IMR-90 (cell line): ENCODE measurements around the gene ABCA2. TPM values are rescaled to one million over a fixed set of nuclear protein-coding genes. Genes with fewer than 3 reads are reported as not detected.
A peak's percentile ranks its signal among the peaks of the same experiment; 100 is the strongest.

Source experiments
- ATAC-seq: fragments of 200-7000 bp; cut with Tn5 transposase; 2 replicates; pipeline ENCODE4 v1.9.1; 2020; ENCODE audit warnings: low read depth, mild to moderate bottlenecking, moderate library complexity
- BruUV-seq: library from RNA; stranded (reverse); fragments of 400-500 nt; replicated peaks from 2 replicates; lab custom pipeline; 2021; lab: Mats Ljungman, UMichigan
- CTCF ChIA-PET: fragments of 300-600 bp; formaldehyde crosslinking; extraction: SDS; loops from one replicate; lab custom pipeline; 2021; ENCODE audit warnings: antibody characterized with exemption; lab: Yijun Ruan, JAX
- POLR2A ChIA-PET: fragments of 300-600 bp; sonication (Branson Sonifier 250); formaldehyde crosslinking; loops from one replicate; lab custom pipeline; 2022; ENCODE audit warnings: antibody characterized with exemption; ENCODE audit not compliant: unreplicated experiment; lab: Charles Lee
- DNase-seq: peaks from one replicate; pipeline ENCODE4 v3.0.0; 2013
- H2AFZ ChIP-seq: replicated peaks from 2 replicates; pipeline ENCODE3; 2013; ENCODE audit warnings: low read length, mild to moderate bottlenecking; ENCODE audit not compliant: poor library complexity
- H2AK5ac ChIP-seq: 2 replicates; pipeline ENCODE4 v1.6.1; 2013; ENCODE audit warnings: low read depth, low read length, inconsistent platforms
- H2AK9ac ChIP-seq: replicated peaks from 2 replicates; pipeline ENCODE3; 2013; ENCODE audit warnings: mild to moderate bottlenecking, low read depth, low read length, moderate library complexity; ENCODE audit not compliant: poor library complexity
- H2BK120ac ChIP-seq: 2 replicates; pipeline ENCODE4 v1.6.1; 2013; ENCODE audit warnings: low read depth, low read length, inconsistent platforms
- H2BK15ac ChIP-seq: 3 replicates; pipeline ENCODE4 v1.6.1; 2013; ENCODE audit warnings: low read depth, low read length, inconsistent platforms
- H2BK20ac ChIP-seq: 2 replicates; pipeline ENCODE4 v1.6.1; 2013; ENCODE audit warnings: low read depth, mild to moderate bottlenecking, inconsistent platforms, low read length, moderate library complexity
- H2BK5ac ChIP-seq: 2 replicates; pipeline ENCODE4 v1.6.1; 2013; ENCODE audit warnings: mild to moderate bottlenecking, low read depth, low read length, inconsistent platforms; ENCODE audit not compliant: poor library complexity, severe bottlenecking
- H3K14ac ChIP-seq: replicated peaks from 2 replicates; pipeline ENCODE4 v1.6.1; 2013; ENCODE audit warnings: low read depth, low read length, inconsistent platforms
- H3K18ac ChIP-seq: 2 replicates; pipeline ENCODE4 v1.6.1; 2013; ENCODE audit warnings: low read depth, low read length, control low read depth
- H3K23ac ChIP-seq: 2 replicates; pipeline ENCODE4 v1.6.1; 2013; ENCODE audit warnings: low read depth, low read length, inconsistent platforms
- H3K27ac ChIP-seq: 2 replicates; pipeline ENCODE4 v1.5.1; 2013; ENCODE audit warnings: mild to moderate bottlenecking, control low read depth, low read length; ENCODE audit not compliant: insufficient read depth
- H3K27me3 ChIP-seq: 2 replicates; pipeline ENCODE4 v1.6.1; 2013; ENCODE audit warnings: low read length; ENCODE audit not compliant: control insufficient read depth, insufficient read depth
- H3K36me3 ChIP-seq: 2 replicates; pipeline ENCODE4 v1.6.1; 2013; ENCODE audit warnings: low read length, mixed read lengths; ENCODE audit not compliant: control insufficient read depth, insufficient read depth
- H3K4ac ChIP-seq: 2 replicates; pipeline ENCODE4 v1.6.1; 2013; ENCODE audit warnings: low read depth, low read length, inconsistent platforms
- H3K4me1 ChIP-seq: 2 replicates; pipeline ENCODE4 v1.6.1; 2013; ENCODE audit warnings: low read length, mixed read lengths; ENCODE audit not compliant: control insufficient read depth, insufficient read depth
- H3K4me2 ChIP-seq: 2 replicates; pipeline ENCODE4 v1.6.1; 2013; ENCODE audit warnings: low read depth, mild to moderate bottlenecking, control low read depth, low read length, moderate library complexity
- H3K4me3 ChIP-seq: 2 replicates; pipeline ENCODE4 v1.5.1; 2013; ENCODE audit warnings: low read depth, mild to moderate bottlenecking, control low read depth, low read length, moderate library complexity; ENCODE audit not compliant: insufficient read depth
- H3K56ac ChIP-seq: 2 replicates; pipeline ENCODE4 v1.6.1; 2013; ENCODE audit warnings: low read length, inconsistent platforms; ENCODE audit not compliant: insufficient read depth; ENCODE audit errors: extremely low read depth
- H3K79me1 ChIP-seq, 2 experiments: 2 replicates each; pipeline ENCODE4 v1.6.1; 2013; ENCODE audit warnings: low read length in 2 of 2, inconsistent platforms in 1 of 2, low read depth in 1 of 2
- H3K9ac ChIP-seq: 2 replicates; pipeline ENCODE4 v1.6.1; 2013; ENCODE audit warnings: low read depth, low read length, control low read depth
- H3K9me1 ChIP-seq: 2 replicates; pipeline ENCODE4 v1.6.1; 2013; ENCODE audit warnings: low read length, inconsistent platforms; ENCODE audit not compliant: insufficient read depth
- H3K9me3 ChIP-seq: 2 replicates; pipeline ENCODE4 v1.6.1; 2013; ENCODE audit warnings: low read length; ENCODE audit not compliant: control insufficient read depth, insufficient read depth
- H4K20me1 ChIP-seq: 2 replicates; pipeline ENCODE4 v1.6.1; 2013; ENCODE audit warnings: low read length, inconsistent platforms; ENCODE audit not compliant: insufficient read depth
- H4K5ac ChIP-seq: 2 replicates; pipeline ENCODE4 v1.6.1; 2013; ENCODE audit warnings: mild to moderate bottlenecking, low read depth, low read length, control low read depth
- H4K8ac ChIP-seq, 2 experiments: 2 replicates each; pipeline ENCODE4 v1.6.1; 2013; ENCODE audit warnings: low read depth in 2 of 2, low read length in 2 of 2, control low read depth in 1 of 2, inconsistent platforms in 1 of 2
- H4K91ac ChIP-seq: 2 replicates; pipeline ENCODE4 v1.6.1; 2013; ENCODE audit warnings: low read depth, low read length, inconsistent platforms; ENCODE audit not compliant: insufficient read depth
- CEBPB ChIP-seq: IDR thresholded peaks from 2 replicates; pipeline ENCODE4 v1.6.1; 2012; ENCODE audit warnings: low read depth, low read length, improper control_type of control experiment
- CHD1 ChIP-seq: IDR thresholded peaks from 2 replicates; pipeline ENCODE4 v1.6.1; 2012; ENCODE audit warnings: low read depth, low read length, improper control_type of control experiment
- FOS ChIP-seq: fragments of 150-350 bp; IDR thresholded peaks from 2 replicates; pipeline ENCODE4 v1.6.1; 2016; ENCODE audit warnings: low read depth, low read length
- MAFK ChIP-seq: IDR thresholded peaks from 2 replicates; pipeline ENCODE4 v1.6.1; 2012; ENCODE audit warnings: low read depth, low read length, improper control_type of control experiment
- MAZ ChIP-seq: IDR thresholded peaks from 2 replicates; pipeline ENCODE4 v1.6.1; 2012; ENCODE audit warnings: low read depth, mild to moderate bottlenecking, low read length, improper control_type of control experiment, moderate library complexity, borderline replicate concordance
- MXI1 ChIP-seq: IDR thresholded peaks from 2 replicates; pipeline ENCODE4 v1.6.1; 2012; ENCODE audit warnings: low read depth, mild to moderate bottlenecking, low read length, moderate library complexity, borderline replicate concordance
- NFE2L2 ChIP-seq: fragments of 150-350 bp; IDR thresholded peaks from 2 replicates; pipeline ENCODE4 v1.6.1; 2016; ENCODE audit warnings: low read depth, mild to moderate bottlenecking, low read length
- POLR2A ChIP-seq: IDR thresholded peaks from 2 replicates; pipeline ENCODE4 v1.6.1; 2012; ENCODE audit warnings: mild to moderate bottlenecking, low read depth, low read length
- RAD21 ChIP-seq: IDR thresholded peaks from 2 replicates; pipeline ENCODE4 v1.6.1; 2012; ENCODE audit warnings: low read length, improper control_type of control experiment
- RFX5 ChIP-seq: IDR thresholded peaks from 2 replicates; pipeline ENCODE4 v1.8.0; 2012; ENCODE audit warnings: low read depth, mild to moderate bottlenecking, low read length, moderate library complexity
- SMC3 ChIP-seq: fragments of 150-350 bp; IDR thresholded peaks from 2 replicates; pipeline ENCODE4 v1.6.1; 2016; ENCODE audit warnings: low read depth, mild to moderate bottlenecking, antibody characterized with exemption, low read length, moderate library complexity
- WGBS, 2 experiments: methylation state at CpG; one replicate each; pipeline versions ENCODE4 v1.1.5 to v1.1.7; 2013; ENCODE audit warnings: missing lambda C conversion rate in 2 of 2; ENCODE audit not compliant: insufficient read length in 1 of 2; ENCODE audit errors: extremely low coverage in 2 of 2; 5-methylcytosine and 5-hydroxymethylcytosine counted together
- dilution Hi-C: fragments of 300-500 bp; cut with HindIII; formaldehyde crosslinking; loops from one replicate; pipeline ENCODE4 v1.14.3; 2018; ENCODE audit warnings: low sequenced_read_pairs; ENCODE audit not compliant: unreplicated experiment
- in situ Hi-C: fragments of 300-500 bp; cut with MboI; formaldehyde crosslinking; loops from 3 replicates; pipeline ENCODE4 v1.14.3; 2019; ENCODE audit warnings: low sequenced_read_pairs, inconsistent platforms, mixed read lengths
- intact Hi-C: fragments of 100-400 bp; cut with micrococcal nuclease; formaldehyde crosslinking; loops from 2 replicates; pipeline ENCODE4 v1.10.0; 2022
- polyA plus RNA-seq, 3 experiments: library from polyadenylated mRNA; depleted of rRNA; stranded (reverse); fragments of >200 nt; gene quantifications; 2 replicates each; pipeline ENCODE4 v1.2.3, GENCODE V29; 2012; ENCODE audit warnings: low replicate concordance in 1 of 3
- total RNA-seq: library from RNA; depleted of rRNA; stranded (reverse); fragments of >200 nt; gene quantifications from 2 replicates; pipeline ENCODE4 v1.2.3, GENCODE V29; 2012
- TF ChIP-seq, protein P1 (sequence below): fragments of 150-350 bp; IDR thresholded peaks from 2 replicates; pipeline ENCODE4 v1.6.1; 2016; ENCODE audit warnings: low read depth, mild to moderate bottlenecking, low read length, moderate library complexity, borderline replicate concordance
- TF ChIP-seq, protein P2 (sequence below): conservative IDR thresholded peaks from 2 replicates; pipeline ENCODE4 v1.5.1; 2012; ENCODE audit warnings: mild to moderate bottlenecking, low read depth, low read length, improper control_type of control experiment

ABCA2 gene
- total and polyA plus RNA-seq, 2 of the 4 experiments (the other 2 are of a cell fraction): 3.8 to 46.0 TPM

DNA sequence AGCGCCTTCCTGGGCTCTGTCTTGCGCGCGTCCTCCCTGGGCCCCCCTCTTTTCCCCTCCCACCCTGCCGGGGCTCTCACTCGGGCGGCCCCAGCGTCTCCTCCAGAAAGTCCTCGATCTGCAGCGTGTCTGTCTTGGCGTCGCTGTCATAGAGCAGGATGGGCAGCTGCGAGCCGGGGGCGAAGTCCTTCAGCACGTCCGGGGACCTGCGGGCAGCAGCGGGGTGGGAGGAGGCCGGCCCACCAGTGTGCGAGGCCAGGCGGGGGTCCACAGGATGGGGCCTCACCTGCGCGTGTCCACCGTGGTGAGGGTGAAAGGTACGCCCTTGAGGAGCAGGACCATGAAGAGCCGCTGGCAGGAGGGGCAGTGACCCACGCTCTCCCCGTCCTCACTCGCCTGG lies 32.7 kb downstream of the ABCA2 start:
- Histone ChIP-seq H3K4me3 (no peak overlapping the region), H2BK120ac (no peak overlapping the region), H2AK9ac (peak overlapping the region; percentile 28), H2BK5ac (no peak overlapping the region), H3K9me1 (peaks cover 8% of the 10 kb centered on the region), H3K9ac (no peak overlapping the region), H4K5ac (no peak overlapping the region), H3K27ac (no peak overlapping the region), H3K36me3 (peaks cover 5% of the 10 kb centered on the region; the same call in 1 of the 2 replicates), H2AK5ac (no peak overlapping the region; the same call in 1 of the 2 replicates), H2BK15ac (no peak overlapping the region), H2BK20ac (no peak overlapping the region), H2AFZ (no peak overlapping the region), H3K14ac (no peak overlapping the region), H3K18ac (no peak overlapping the region), H3K4me1 (peaks cover 23% of the 10 kb centered on the region), H3K27me3 (no peaks in the 10 kb centered on the region; the same call in 1 of the 2 replicates), H3K4me2 (no peak overlapping the region), H3K56ac (no peak overlapping the region), H3K4ac (no peak overlapping the region), H3K79me1 (peaks cover 6 to 16% of the 10 kb centered on the region in 2 experiments; a peak in 3 of 4 replicates), H3K9me3 (peaks cover 4% of the 10 kb centered on the region), H4K20me1 (no peaks in the 10 kb centered on the region; the same call in 1 of the 2 replicates), H4K91ac (no peak overlapping the region), H3K23ac (no peak overlapping the region; the same call in 1 of the 2 replicates), H4K8ac (no peak overlapping the region)
- ATAC-seq (no peak), DNase-seq (no peak)
- intact Hi-C loops: no loop called here
- TF ChIP-seq RAD21: no peak
- no peak for TF ChIP-seq MXI1
- TF ChIP-seq FOS: no peak
- no peak for TF ChIP-seq POLR2A
- no peak for TF ChIP-seq RFX5
- TF ChIP-seq, protein P1, sequence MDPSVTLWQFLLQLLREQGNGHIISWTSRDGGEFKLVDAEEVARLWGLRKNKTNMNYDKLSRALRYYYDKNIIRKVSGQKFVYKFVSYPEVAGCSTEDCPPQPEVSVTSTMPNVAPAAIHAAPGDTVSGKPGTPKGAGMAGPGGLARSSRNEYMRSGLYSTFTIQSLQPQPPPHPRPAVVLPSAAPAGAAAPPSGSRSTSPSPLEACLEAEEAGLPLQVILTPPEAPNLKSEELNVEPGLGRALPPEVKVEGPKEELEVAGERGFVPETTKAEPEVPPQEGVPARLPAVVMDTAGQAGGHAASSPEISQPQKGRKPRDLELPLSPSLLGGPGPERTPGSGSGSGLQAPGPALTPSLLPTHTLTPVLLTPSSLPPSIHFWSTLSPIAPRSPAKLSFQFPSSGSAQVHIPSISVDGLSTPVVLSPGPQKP: no peak
- no peak for TF ChIP-seq MAFK
- no peak for TF ChIP-seq CHD1
- no peak for TF ChIP-seq MAZ
- TF ChIP-seq NFE2L2: no peak
- TF ChIP-seq SMC3: no peak
- no peak for TF ChIP-seq CEBPB
- TF ChIP-seq, protein P2, sequence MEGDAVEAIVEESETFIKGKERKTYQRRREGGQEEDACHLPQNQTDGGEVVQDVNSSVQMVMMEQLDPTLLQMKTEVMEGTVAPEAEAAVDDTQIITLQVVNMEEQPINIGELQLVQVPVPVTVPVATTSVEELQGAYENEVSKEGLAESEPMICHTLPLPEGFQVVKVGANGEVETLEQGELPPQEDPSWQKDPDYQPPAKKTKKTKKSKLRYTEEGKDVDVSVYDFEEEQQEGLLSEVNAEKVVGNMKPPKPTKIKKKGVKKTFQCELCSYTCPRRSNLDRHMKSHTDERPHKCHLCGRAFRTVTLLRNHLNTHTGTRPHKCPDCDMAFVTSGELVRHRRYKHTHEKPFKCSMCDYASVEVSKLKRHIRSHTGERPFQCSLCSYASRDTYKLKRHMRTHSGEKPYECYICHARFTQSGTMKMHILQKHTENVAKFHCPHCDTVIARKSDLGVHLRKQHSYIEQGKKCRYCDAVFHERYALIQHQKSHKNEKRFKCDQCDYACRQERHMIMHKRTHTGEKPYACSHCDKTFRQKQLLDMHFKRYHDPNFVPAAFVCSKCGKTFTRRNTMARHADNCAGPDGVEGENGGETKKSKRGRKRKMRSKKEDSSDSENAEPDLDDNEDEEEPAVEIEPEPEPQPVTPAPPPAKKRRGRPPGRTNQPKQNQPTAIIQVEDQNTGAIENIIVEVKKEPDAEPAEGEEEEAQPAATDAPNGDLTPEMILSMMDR: no peak
- CTCF ChIA-PET: interaction anchor here (0.7 kb wide), 1 partner anchor 34 kb away, joined by 3 read pairs; no protein-coding TSS in a partner anchor
- BruUV-seq: no TSS peak
- in situ Hi-C loops: no loop called here
- POLR2A ChIA-PET: no interaction called here
- 46% methylated on average over 20 of the region's 30 CpGs; no CpG with 5 or more reads in 1 of the 2 experiments for whole genome bisulfite sequencing, 2 experiments
- dilution Hi-C loops: no loop called here
